Astrocyte (in vitro differentiated cells and primary cell): ENCODE measurements around the gene WIPF2. TPM values are rescaled to one million over a fixed set of nuclear protein-coding genes. Genes with fewer than 3 reads are reported as not detected.
A peak's percentile ranks its signal among the peaks of the same experiment; 100 is the strongest.

Experiments used
- DNase-seq: peaks from one replicate; pipeline ENCODE4 v3.0.0-alpha.2; 2010; ENCODE audit warnings: low read depth
- FAIRE-seq: peaks from 2 replicates; lab custom pipeline; 2011; peaks lifted over from hg19 to GRCh38; lab: Jason Lieb, UNC
- H2AFZ ChIP-seq: 2 replicates; pipeline ENCODE4 v1.6.0; 2012; ENCODE audit warnings: low read depth, low read length, inconsistent platforms
- H3K27ac ChIP-seq: 2 replicates; pipeline ENCODE4 v1.5.1; 2011; ENCODE audit warnings: low read depth, low read length, inconsistent platforms
- H3K27me3 ChIP-seq: 2 replicates; pipeline ENCODE4 v1.6.0; 2011; ENCODE audit warnings: low read length, inconsistent platforms; ENCODE audit not compliant: insufficient read depth
- H3K36me3 ChIP-seq: 2 replicates; pipeline ENCODE4 v1.5.1; 2011; ENCODE audit warnings: low read length, inconsistent platforms; ENCODE audit not compliant: insufficient read depth
- H3K4me1 ChIP-seq: 2 replicates; pipeline ENCODE4 v1.5.1; 2011; ENCODE audit warnings: low read length, inconsistent platforms; ENCODE audit not compliant: insufficient read depth
- H3K4me2 ChIP-seq: 2 replicates; pipeline ENCODE4 v1.6.0; 2012; ENCODE audit warnings: low read length, inconsistent platforms
- H3K4me3 ChIP-seq: 2 replicates; pipeline ENCODE4 v1.5.1; 2011; ENCODE audit warnings: low read depth, mild to moderate bottlenecking, low read length, inconsistent platforms; ENCODE audit not compliant: insufficient read depth
- H3K79me2 ChIP-seq: 2 replicates; pipeline ENCODE4 v1.6.0; 2012; ENCODE audit warnings: mild to moderate bottlenecking, low read length, inconsistent platforms; ENCODE audit not compliant: insufficient read depth
- H3K9ac ChIP-seq: 2 replicates; pipeline ENCODE4 v1.6.0; 2012; ENCODE audit warnings: mild to moderate bottlenecking, low read length, inconsistent platforms
- H3K9me3 ChIP-seq: 2 replicates; pipeline ENCODE4 v1.5.1; 2012; ENCODE audit warnings: low read depth, mild to moderate bottlenecking, low read length, inconsistent platforms; ENCODE audit not compliant: insufficient read depth
- H4K20me1 ChIP-seq: 2 replicates; pipeline ENCODE4 v1.6.0; 2012; ENCODE audit warnings: low read length, inconsistent platforms; ENCODE audit not compliant: insufficient read depth
- H3K27ac Mint-ChIP-seq: one replicate; pipeline ENCODE4 v1.8.0; 2021; ENCODE audit warnings: mild to moderate bottlenecking, mixed read lengths; ENCODE audit not compliant: unreplicated experiment
- H3K27me3 Mint-ChIP-seq: one replicate; pipeline ENCODE4 v1.8.0; 2021; ENCODE audit warnings: low read depth, mixed read lengths; ENCODE audit not compliant: unreplicated experiment
- H3K36me3 Mint-ChIP-seq: one replicate; pipeline ENCODE4 v1.8.0; 2021; ENCODE audit warnings: low read depth, mixed read lengths; ENCODE audit not compliant: unreplicated experiment
- H3K4me1 Mint-ChIP-seq: one replicate; pipeline ENCODE4 v1.8.0; 2021; ENCODE audit warnings: low read depth, mixed read lengths; ENCODE audit not compliant: unreplicated experiment
- H3K4me3 Mint-ChIP-seq: one replicate; pipeline ENCODE4 v1.8.0; 2021; ENCODE audit warnings: mild to moderate bottlenecking, moderate library complexity, mixed read lengths; ENCODE audit not compliant: unreplicated experiment
- H3K9me3 Mint-ChIP-seq: one replicate; pipeline ENCODE4 v1.8.0; 2021; ENCODE audit warnings: mild to moderate bottlenecking, mixed read lengths; ENCODE audit not compliant: unreplicated experiment
- CTCF ChIP-seq: IDR thresholded peaks from 2 replicates; pipeline ENCODE4 v1.5.1; 2011; ENCODE audit warnings: low read depth, mild to moderate bottlenecking, inconsistent platforms, low read length, moderate library complexity; ENCODE audit not compliant: insufficient read depth
- EZH2 ChIP-seq: IDR thresholded peaks from 2 replicates; pipeline ENCODE4 v1.6.1; 2012; ENCODE audit warnings: mild to moderate bottlenecking, low read length, inconsistent platforms; ENCODE audit not compliant: insufficient read depth
- total RNA-seq: library from RNA; stranded (reverse); gene quantifications from 2 replicates; pipeline ENCODE4 v1.2.1, GENCODE V29; 2021

Gene WIPF2
- total RNA-seq, 1 donor from 2014 or later, result 30.7 TPM

DNA sequence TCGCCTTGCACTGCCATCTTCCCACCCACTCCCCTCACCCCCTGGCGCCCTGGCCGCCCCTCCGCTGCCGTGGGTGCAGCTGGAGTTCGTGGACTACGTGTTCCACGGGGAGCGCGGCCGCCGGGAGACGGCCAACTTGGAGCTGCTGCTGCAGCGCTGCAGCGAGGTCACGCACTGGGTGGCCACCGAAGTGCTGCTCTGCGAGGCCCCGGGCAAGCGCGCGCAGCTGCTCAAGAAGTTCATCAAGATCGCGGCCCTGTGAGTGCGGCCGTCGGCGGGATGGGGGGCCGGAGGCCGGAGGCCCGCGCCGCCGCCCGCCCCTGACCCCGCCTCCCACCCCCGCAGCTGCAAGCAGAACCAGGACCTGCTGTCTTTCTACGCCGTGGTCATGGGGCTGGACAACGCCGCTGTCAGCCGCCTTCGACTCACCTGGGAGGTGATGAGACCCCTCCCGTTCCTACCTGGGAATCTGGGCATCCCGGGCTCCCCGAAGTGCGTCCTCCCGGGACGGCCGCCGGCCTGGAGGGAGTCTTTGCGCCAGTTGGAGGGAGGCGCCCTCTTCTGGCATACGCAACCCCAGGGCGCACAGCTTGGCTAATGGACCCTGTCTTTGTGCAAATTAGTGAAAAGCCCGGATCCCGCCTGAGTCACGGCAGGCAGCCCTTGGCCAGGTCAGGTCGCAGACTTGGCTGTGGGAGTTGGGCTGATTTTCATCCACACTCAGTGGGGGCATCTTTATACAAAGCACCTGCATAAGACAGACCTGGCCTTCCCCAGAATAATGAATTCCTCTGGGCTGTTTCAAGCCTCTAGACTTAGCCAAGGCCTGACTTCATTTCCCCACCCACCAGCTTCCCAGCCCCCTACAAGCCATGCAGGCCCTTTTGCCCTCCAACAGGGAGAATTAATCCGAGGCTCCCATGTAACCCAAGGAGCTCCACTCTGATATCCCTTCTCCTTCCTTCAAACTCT, 27.6 kb upstream of the WIPF2 start:
- H3K9ac ChIP-seq, result peak overlapping the region; percentile 43
- H3K27me3 Mint-ChIP-seq, result peaks cover 1% of the 10 kb centered on the region
- H4K20me1 ChIP-seq, result no peaks in the 10 kb centered on the region
- H3K4me3 ChIP-seq, result peak overlapping the region; percentile 56
- H3K4me3 Mint-ChIP-seq, result peak overlapping the region; percentile 77
- no peak overlapping the region for H3K27ac ChIP-seq
- H3K4me1 Mint-ChIP-seq, result peaks cover 4% of the 10 kb centered on the region
- TF ChIP-seq EZH2 (no peak), CTCF (peak; percentile 44)
- peak overlapping the region; percentile 85 for H2AFZ ChIP-seq
- peaks cover 24% of the 10 kb centered on the region for H3K36me3 Mint-ChIP-seq
- H3K4me1 ChIP-seq, result peaks cover 3% of the 10 kb centered on the region
- no peak overlapping the region for H3K27ac Mint-ChIP-seq
- H3K9me3 ChIP-seq, result no peaks in the 10 kb centered on the region
- H3K27me3 ChIP-seq, result no peaks in the 10 kb centered on the region
- H3K79me2 ChIP-seq, result no peaks in the 10 kb centered on the region
- FAIRE-seq (peak; percentile 65), DNase-seq (peak; percentile 70)
- peak overlapping the region; percentile 88 for H3K4me2 ChIP-seq
- peaks cover 2% of the 10 kb centered on the region for H3K36me3 ChIP-seq
- no peaks in the 10 kb centered on the region for H3K9me3 Mint-ChIP-seq

DNA sequence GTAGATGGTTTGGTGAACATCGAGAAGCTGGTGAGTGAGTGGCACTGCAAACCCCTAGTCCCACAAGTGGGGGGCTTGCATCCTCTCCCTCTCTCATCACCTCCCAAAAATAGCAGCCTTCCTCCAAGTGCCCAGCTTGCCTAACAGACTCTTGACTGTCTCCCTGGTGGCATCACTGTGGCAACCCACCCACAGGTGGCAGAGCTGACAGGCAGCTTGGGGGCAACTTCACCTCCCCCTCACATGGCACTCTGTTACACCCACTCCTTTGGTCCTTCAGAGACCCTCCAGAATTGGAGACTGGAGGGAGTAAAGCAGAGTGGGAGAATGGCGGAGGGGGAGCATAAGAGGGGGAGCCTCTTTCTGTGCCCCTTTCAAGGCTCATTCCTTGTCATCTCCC, 26.1 kb upstream of the WIPF2 start:
- Histone ChIP-seq H3K79me2 (no peaks in the 10 kb centered on the region), H3K27ac (no peak overlapping the region), H3K27me3 (no peaks in the 10 kb centered on the region), H3K36me3 (peaks cover 2% of the 10 kb centered on the region), H3K4me1 (peaks cover 3% of the 10 kb centered on the region), H3K4me3 (no peak overlapping the region), H3K4me2 (no peak overlapping the region), H3K9me3 (no peaks in the 10 kb centered on the region), H3K9ac (no peak overlapping the region), H2AFZ (no peak overlapping the region), H4K20me1 (no peaks in the 10 kb centered on the region)
- DNase-seq (no peak), FAIRE-seq (no peak)
- H3K4me1 Mint-ChIP-seq, result peaks cover 4% of the 10 kb centered on the region
- no peak for TF ChIP-seq EZH2
- H3K36me3 Mint-ChIP-seq, result peaks cover 19% of the 10 kb centered on the region
- H3K4me3 Mint-ChIP-seq, result peak overlapping the region; percentile 40
- H3K27ac Mint-ChIP-seq, result no peak overlapping the region
- no peaks in the 10 kb centered on the region for H3K9me3 Mint-ChIP-seq
- peaks cover 1% of the 10 kb centered on the region for H3K27me3 Mint-ChIP-seq

DNA sequence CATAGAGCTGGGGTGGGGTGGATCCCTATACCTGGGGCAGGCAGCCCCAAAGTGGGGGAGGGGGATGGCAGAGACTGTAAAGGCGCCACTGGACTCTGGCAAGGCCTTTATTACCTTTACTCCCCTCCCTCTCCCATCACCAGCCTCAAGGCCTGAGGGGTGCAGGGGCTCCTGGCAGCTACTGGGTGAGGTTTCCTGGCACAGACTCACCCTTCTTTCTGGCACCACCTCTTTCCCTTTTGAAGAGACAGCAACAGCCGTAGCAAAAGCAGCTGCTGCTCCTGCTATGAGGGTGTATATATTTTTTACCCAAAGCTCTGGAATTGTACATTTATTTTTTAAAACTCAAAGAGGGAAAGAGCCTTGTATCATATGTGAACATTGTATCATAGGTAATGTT, 24.3 kb upstream of the WIPF2 start:
- no peak for TF ChIP-seq EZH2
- TF ChIP-seq CTCF, result no peak
- no peaks in the 10 kb centered on the region for H3K27me3 ChIP-seq
- no peak overlapping the region for H3K27ac ChIP-seq
- H3K36me3 ChIP-seq, result peaks cover 2% of the 10 kb centered on the region
- peaks cover 3% of the 10 kb centered on the region for H3K4me1 ChIP-seq
- H2AFZ ChIP-seq, result no peak overlapping the region
- Mint-ChIP-seq H3K27ac (no peak overlapping the region), H3K27me3 (peaks cover 2% of the 10 kb centered on the region), H3K4me3 (no peak overlapping the region), H3K36me3 (peaks cover 9% of the 10 kb centered on the region), H3K9me3 (no peaks in the 10 kb centered on the region), H3K4me1 (peaks cover 6% of the 10 kb centered on the region)
- no peak for FAIRE-seq
- no peak overlapping the region for H3K4me2 ChIP-seq
- H3K4me3 ChIP-seq, result no peak overlapping the region
- no peaks in the 10 kb centered on the region for H4K20me1 ChIP-seq
- no peaks in the 10 kb centered on the region for H3K79me2 ChIP-seq
- no peak for DNase-seq
- H3K9ac ChIP-seq, result no peak overlapping the region
- no peaks in the 10 kb centered on the region for H3K9me3 ChIP-seq
